ENCODE data around the gene APBA2.

GRCh38 chr15:28885128-28885629 is 595 bp upstream of the APBA2 start:
- no peak for TF ChIP-seq CTCF (IDR thresholded peaks at IDR 0.05; ENCODE audit: low read length)
- no peak for TF ChIP-seq EZH2 (IDR thresholded peaks at IDR 0.05; ENCODE audit: borderline replicate concordance, low read length)

Measured in OCI-LY1 (cell line).